Neural crest cell (in vitro differentiated cells): ENCODE measurements around the gene PAX9. TPM values are rescaled to one million over a fixed set of nuclear protein-coding genes. Genes with fewer than 3 reads are reported as not detected.

Source experiments
- DNase-seq: peaks from one replicate; pipeline ENCODE4 v3.0.0; 2021; ENCODE audit warnings: low read depth, mixed read lengths, low spot score
- H3K27ac Mint-ChIP-seq: one replicate; pipeline ENCODE4 v1.8.0; 2021; ENCODE audit warnings: mild to moderate bottlenecking, mixed read lengths; ENCODE audit not compliant: unreplicated experiment
- H3K27me3 Mint-ChIP-seq: 2 replicates; pipeline ENCODE4 v1.8.0; 2021; ENCODE audit warnings: low read depth, mild to moderate bottlenecking, mixed read lengths
- H3K36me3 Mint-ChIP-seq: 2 replicates; pipeline ENCODE4 v1.8.0; 2021; ENCODE audit warnings: low read depth, mild to moderate bottlenecking, mixed read lengths
- H3K4me1 Mint-ChIP-seq: 2 replicates; pipeline ENCODE4 v1.8.0; 2021; ENCODE audit warnings: mixed read lengths
- H3K4me3 Mint-ChIP-seq: one replicate; pipeline ENCODE4 v1.8.0; 2021; ENCODE audit warnings: mild to moderate bottlenecking, mixed read lengths
- H3K9me3 Mint-ChIP-seq: 2 replicates; pipeline ENCODE4 v1.8.0; 2021; ENCODE audit warnings: mixed read lengths
- CTCF ChIP-seq: fragments of 200-600 bp; sonication (generic); conservative IDR thresholded peaks from 2 replicates; pipeline ENCODE4 v1.5.0; 2021; ENCODE audit warnings: antibody characterized with exemption, mild to moderate bottlenecking
- total RNA-seq: library from RNA; stranded (reverse); gene quantifications from 2 replicates; pipeline ENCODE4 v1.2.1, GENCODE V29; 2021

Gene PAX9
- total RNA-seq, 1 donor from 2014 or later = not detected

DNA sequence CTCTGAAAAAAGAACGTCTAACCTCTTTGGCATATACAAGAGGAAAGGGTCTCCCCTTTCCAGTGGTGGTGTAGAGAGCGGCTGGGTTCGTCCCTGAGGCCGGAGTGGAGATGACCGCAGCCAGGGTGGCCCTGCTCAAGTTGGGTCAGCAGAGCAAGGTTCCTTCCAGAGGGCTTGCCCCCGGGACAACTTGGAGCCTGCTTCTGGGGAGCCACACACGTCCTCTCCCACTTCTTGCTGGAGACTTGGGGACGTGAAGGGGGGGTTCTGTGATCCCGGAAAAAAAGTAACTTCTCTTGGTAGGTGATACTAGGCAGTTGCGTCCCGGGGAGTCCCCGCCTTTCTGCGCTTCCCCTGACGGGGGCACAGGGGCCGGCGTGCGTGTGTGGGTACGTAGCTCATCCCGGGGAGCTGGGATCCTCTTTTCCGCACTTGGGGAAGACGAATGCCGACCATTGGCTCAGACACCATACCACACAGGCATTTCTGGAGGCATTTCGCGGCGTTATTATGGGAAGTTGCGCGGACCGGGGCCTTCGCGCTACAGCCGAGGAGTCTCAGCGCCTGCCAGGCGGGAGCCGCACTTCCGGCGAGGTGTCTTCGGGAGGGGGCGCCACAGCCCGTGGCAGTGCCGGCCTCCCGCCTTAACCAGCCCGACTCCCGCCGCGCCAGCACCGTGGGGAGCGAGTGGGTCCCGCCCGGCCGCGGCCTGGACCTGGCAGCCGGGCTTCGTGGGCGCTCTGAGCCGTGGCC, 14.8 kb upstream of the PAX9 start:
- peaks cover 13% of the 10 kb centered on the region for H3K4me1 Mint-ChIP-seq
- DNase-seq = no peak
- no peaks in the 10 kb centered on the region for H3K9me3 Mint-ChIP-seq
- no peak overlapping the region for H3K27ac Mint-ChIP-seq
- peak; percentile 50 for TF ChIP-seq CTCF
- no peaks in the 10 kb centered on the region for H3K36me3 Mint-ChIP-seq
- H3K27me3 Mint-ChIP-seq = peaks cover 97% of the 10 kb centered on the region
- H3K4me3 Mint-ChIP-seq = peak overlapping the region; percentile 75

- peaks cover 13% of the 10 kb centered on the region for H3K4me1 Mint-ChIP-seq
- H3K27me3 Mint-ChIP-seq = peaks cover 97% of the 10 kb centered on the region
- no peak for DNase-seq
- H3K36me3 Mint-ChIP-seq = no peaks in the 10 kb centered on the region
- H3K4me3 Mint-ChIP-seq = peak overlapping the region; percentile 61
- no peaks in the 10 kb centered on the region for H3K9me3 Mint-ChIP-seq
- H3K27ac Mint-ChIP-seq = no peak overlapping the region
- TF ChIP-seq CTCF = no peak
Observed at GRCh38 chr14:36647417-36647823, 14.2 kb upstream of the PAX9 start.

GRCh38 chr14:36647824-36648753, 13.6 kb upstream of the PAX9 start:
- H3K27me3 Mint-ChIP-seq = peaks cover 97% of the 10 kb centered on the region
- no peaks in the 10 kb centered on the region for H3K36me3 Mint-ChIP-seq
- TF ChIP-seq CTCF = peak; percentile 74
- peak; percentile 54 for DNase-seq
- H3K4me1 Mint-ChIP-seq = peaks cover 13% of the 10 kb centered on the region
- H3K4me3 Mint-ChIP-seq = peak overlapping the region; percentile 61
- H3K27ac Mint-ChIP-seq = no peak overlapping the region
- no peaks in the 10 kb centered on the region for H3K9me3 Mint-ChIP-seq

DNA sequence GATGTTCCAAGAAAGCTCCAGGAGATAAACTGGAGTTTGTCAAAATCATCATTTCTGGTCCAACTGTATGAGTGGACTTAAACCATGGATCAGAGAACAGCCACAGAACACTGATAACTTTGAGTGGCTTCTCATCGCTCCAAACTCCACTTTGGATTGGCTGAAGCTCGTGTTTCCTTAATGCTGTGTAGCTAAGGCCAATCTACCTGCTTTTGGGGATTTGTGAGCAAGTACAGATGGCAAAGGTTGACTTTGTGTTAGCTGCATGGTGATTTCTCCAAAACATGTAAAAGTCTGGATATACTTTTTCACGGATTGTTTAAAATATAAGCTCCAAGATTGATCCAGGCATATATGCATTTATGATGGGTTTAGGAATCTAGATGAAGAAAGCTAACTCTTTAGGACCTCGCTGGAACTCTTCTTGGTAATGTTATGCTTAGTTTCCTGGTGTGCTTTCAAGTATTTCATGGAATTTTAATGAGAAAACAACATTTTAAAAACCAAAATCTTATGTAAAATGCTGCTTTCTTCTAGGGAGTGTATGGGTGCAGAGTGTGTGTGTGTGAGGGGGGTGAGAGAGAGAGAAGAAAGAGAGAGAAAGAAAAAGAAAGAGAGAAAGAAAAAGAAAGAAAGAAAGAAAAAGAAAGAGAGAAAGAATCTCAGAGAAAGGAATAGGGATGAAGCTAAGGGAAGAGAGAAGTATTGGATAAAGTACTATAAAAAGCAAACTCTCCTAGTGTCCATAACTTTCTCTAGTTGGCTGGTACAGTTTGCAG, 11.6 kb upstream of the PAX9 start:
- Mint-ChIP-seq H3K27ac (no peak overlapping the region), H3K4me1 (peaks cover 13% of the 10 kb centered on the region), H3K27me3 (peaks cover 99% of the 10 kb centered on the region), H3K36me3 (no peaks in the 10 kb centered on the region), H3K9me3 (no peaks in the 10 kb centered on the region), H3K4me3 (no peak overlapping the region)
- no peak for DNase-seq
- no peak for TF ChIP-seq CTCF

- Mint-ChIP-seq H3K36me3 (no peaks in the 10 kb centered on the region), H3K4me3 (no peak overlapping the region), H3K27me3 (peaks cover 100% of the 10 kb centered on the region), H3K9me3 (no peaks in the 10 kb centered on the region), H3K4me1 (peaks cover 19% of the 10 kb centered on the region), H3K27ac (no peak overlapping the region)
- TF ChIP-seq CTCF = no peak
- DNase-seq = no peak
Observed at GRCh38 chr14:36652542-36653201, 9.0 kb upstream of the PAX9 start.
